ENCODE data around the gene MYO7A. TPM values are rescaled to one million over a fixed set of nuclear protein-coding genes. Genes with fewer than 3 reads are reported as not detected.

MYO7A gene
- total RNA-seq, 1 donor from 2014 or later: 11.6 TPM

DNA sequence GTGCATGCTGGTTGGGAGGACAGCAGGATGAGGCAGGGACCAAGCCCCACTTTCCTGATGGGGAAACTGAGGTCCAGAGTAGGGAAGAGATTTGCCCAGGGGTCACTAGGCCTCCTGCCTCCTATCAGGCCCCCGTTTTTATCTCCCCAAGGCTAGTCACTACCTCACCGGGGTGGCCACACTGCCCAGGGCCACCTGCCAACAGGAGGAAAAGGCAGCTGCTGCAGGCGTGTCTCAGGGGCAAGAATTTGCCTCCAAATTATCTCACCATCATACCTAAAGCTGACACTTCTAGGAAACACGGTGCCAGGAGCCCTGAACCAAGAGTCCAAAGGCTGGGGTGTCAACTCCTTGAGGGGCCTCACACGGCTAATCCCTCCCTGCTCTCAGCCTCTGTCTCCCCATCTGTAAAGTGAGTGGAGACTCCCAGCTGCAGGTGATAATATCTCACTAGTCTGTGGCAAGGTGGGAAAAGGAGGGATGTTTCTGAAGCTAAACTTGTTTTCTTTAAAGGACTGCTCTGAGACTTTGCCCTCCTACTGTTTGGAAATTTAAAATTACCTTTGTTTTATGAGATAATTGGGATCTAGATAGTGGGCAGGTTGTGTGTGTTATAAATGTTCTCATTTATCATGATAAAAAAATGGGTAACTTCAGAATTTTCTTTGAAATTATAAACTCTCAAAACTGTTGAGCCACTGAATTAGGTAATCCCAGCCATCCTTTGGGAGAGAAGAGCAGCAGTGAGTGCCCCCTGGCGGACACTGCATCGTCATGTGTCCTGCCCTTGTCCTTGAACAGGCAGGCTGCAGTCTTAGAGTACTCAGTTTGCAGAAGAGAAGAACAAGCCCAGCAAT, 60.0 kb downstream of the MYO7A start:
- no peak overlapping the region for H3K4me3 Mint-ChIP-seq (ENCODE audit: unreplicated experiment)
- no peak overlapping the region for H3K27ac Mint-ChIP-seq (ENCODE audit: unreplicated experiment)
- no peaks in the 10 kb centered on the region for H3K36me3 Mint-ChIP-seq (ENCODE audit: unreplicated experiment)
- peaks cover 6% of the 10 kb centered on the region for H3K27me3 Mint-ChIP-seq (ENCODE audit: unreplicated experiment)
- no peaks in the 10 kb centered on the region for H3K9me3 Mint-ChIP-seq (ENCODE audit: unreplicated experiment)
- peaks cover 3% of the 10 kb centered on the region for H3K4me1 Mint-ChIP-seq (ENCODE audit: low read depth, unreplicated experiment)
- TF ChIP-seq, protein P1, sequence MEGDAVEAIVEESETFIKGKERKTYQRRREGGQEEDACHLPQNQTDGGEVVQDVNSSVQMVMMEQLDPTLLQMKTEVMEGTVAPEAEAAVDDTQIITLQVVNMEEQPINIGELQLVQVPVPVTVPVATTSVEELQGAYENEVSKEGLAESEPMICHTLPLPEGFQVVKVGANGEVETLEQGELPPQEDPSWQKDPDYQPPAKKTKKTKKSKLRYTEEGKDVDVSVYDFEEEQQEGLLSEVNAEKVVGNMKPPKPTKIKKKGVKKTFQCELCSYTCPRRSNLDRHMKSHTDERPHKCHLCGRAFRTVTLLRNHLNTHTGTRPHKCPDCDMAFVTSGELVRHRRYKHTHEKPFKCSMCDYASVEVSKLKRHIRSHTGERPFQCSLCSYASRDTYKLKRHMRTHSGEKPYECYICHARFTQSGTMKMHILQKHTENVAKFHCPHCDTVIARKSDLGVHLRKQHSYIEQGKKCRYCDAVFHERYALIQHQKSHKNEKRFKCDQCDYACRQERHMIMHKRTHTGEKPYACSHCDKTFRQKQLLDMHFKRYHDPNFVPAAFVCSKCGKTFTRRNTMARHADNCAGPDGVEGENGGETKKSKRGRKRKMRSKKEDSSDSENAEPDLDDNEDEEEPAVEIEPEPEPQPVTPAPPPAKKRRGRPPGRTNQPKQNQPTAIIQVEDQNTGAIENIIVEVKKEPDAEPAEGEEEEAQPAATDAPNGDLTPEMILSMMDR (IDR thresholded peaks at IDR 0.05; ENCODE audit: partially characterized antibody, unreplicated experiment): peak; percentile 89
- peak; percentile 87 for DNase-seq

- H3K27me3 Mint-ChIP-seq (ENCODE audit: unreplicated experiment): peaks cover 6% of the 10 kb centered on the region
- DNase-seq: no peak
- no peak overlapping the region for H3K27ac Mint-ChIP-seq (ENCODE audit: unreplicated experiment)
- TF ChIP-seq, protein P1 (IDR thresholded peaks at IDR 0.05; ENCODE audit: partially characterized antibody, unreplicated experiment): peak; percentile 42
- H3K4me1 Mint-ChIP-seq (ENCODE audit: low read depth, unreplicated experiment): peaks cover 3% of the 10 kb centered on the region
- no peaks in the 10 kb centered on the region for H3K9me3 Mint-ChIP-seq (ENCODE audit: unreplicated experiment)
- H3K4me3 Mint-ChIP-seq (ENCODE audit: unreplicated experiment): no peak overlapping the region
- no peaks in the 10 kb centered on the region for H3K36me3 Mint-ChIP-seq (ENCODE audit: unreplicated experiment)
Observed at GRCh38 chr11:77188633-77189491, 60.8 kb downstream of the MYO7A start.

DNA sequence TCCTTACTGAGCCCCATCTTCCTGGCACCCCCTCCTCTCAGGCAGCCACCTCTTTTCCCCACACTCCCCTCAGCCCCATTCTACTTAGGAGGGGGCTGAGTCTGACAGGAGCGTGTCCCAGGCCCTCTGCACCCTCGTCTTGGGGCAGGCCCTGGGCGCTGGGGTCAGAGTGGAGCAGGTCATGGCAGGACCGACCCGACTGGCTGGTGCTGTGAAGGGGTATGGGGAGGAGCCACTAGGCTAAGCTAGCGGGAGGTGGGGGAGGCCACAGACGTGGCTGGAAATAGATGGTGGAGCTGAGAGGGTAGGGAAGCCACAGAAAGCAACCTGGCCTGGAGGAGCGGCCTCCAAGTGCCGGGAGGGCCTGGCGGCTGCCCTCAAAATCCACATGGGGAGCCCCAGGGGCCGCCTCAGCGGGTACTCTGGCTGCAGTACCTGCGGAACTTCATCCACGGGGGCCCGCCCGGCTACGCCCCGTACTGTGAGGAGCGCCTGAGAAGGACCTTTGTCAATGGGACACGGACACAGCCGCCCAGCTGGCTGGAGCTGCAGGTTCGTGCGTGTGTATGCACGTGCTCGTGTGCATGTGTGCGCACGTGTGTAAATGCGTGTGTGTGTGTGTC, 61.7 kb downstream of the MYO7A start:
- Mint-ChIP-seq H3K27me3 (ENCODE audit: unreplicated experiment) (peaks cover 6% of the 10 kb centered on the region), H3K9me3 (ENCODE audit: unreplicated experiment) (no peaks in the 10 kb centered on the region), H3K27ac (ENCODE audit: unreplicated experiment) (no peak overlapping the region), H3K36me3 (ENCODE audit: unreplicated experiment) (no peaks in the 10 kb centered on the region), H3K4me1 (ENCODE audit: low read depth, unreplicated experiment) (peaks cover 5% of the 10 kb centered on the region), H3K4me3 (ENCODE audit: unreplicated experiment) (no peak overlapping the region)
- TF ChIP-seq, protein P1 (IDR thresholded peaks at IDR 0.05; ENCODE audit: partially characterized antibody, unreplicated experiment): no peak
- no peak for DNase-seq

DNA sequence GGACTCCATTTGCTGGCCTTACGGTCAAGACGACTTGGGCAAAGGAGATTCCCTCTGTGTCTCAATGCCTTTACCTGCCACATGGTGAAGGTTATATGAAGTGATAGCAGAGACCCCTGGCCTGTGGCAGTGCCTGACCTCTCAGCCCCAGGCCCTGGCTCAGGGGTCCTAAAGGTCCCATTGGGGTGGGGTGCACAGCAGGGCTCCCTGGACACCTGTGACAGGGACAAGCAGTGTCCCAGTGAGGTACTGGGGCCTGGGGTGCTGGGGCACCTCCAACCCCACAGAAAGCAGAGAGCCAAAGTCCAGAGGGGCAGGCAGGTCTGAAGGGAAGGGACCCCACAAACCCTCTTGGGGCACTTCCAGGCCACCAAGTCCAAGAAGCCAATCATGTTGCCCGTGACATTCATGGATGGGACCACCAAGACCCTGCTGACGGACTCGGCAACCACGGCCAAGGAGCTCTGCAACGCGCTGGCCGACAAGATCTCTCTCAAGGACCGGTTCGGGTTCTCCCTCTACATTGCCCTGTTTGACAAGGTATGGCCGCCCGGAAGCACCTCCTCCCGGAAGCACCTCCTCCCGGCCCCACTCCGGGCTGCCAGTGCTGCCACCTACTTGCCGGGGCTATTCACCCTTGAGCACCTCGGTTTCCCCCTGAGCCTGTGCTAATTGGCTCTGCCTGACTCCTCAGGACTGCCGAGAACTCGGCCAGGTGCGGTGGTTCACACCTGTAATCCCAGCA, 62.5 kb downstream of the MYO7A start:
- H3K27me3 Mint-ChIP-seq (ENCODE audit: unreplicated experiment): peaks cover 6% of the 10 kb centered on the region
- no peaks in the 10 kb centered on the region for H3K36me3 Mint-ChIP-seq (ENCODE audit: unreplicated experiment)
- H3K4me1 Mint-ChIP-seq (ENCODE audit: low read depth, unreplicated experiment): peaks cover 8% of the 10 kb centered on the region
- no peak for DNase-seq
- TF ChIP-seq, protein P1 (IDR thresholded peaks at IDR 0.05; ENCODE audit: partially characterized antibody, unreplicated experiment): no peak
- peaks cover under 1% of the 10 kb centered on the region for H3K9me3 Mint-ChIP-seq (ENCODE audit: unreplicated experiment)
- H3K27ac Mint-ChIP-seq (ENCODE audit: unreplicated experiment): no peak overlapping the region
- no peak overlapping the region for H3K4me3 Mint-ChIP-seq (ENCODE audit: unreplicated experiment)

Data from glutamatergic neuron (in vitro differentiated cells).